KOPT-K1 (cell line): ENCODE measurements around the gene CCNT1.
"Not testable (repeated sequence)": the region's sequence is repeated elsewhere in the genome, so short reads cannot be mapped to it uniquely, and the experiment has no call there.

Source experiments
- H3K27ac ChIP-seq: fragments of 200-600 bp; sonication (generic); 2 replicates; pipeline ENCODE4 v1.5.1; 2016; ENCODE audit warnings: antibody characterized with exemption, mild to moderate bottlenecking, low read depth, low read length; ENCODE audit not compliant: poor library complexity, severe bottlenecking
- H3K36me3 ChIP-seq: fragments of 200-600 bp; sonication (generic); 2 replicates; pipeline ENCODE4 v1.5.1; 2017; ENCODE audit warnings: antibody characterized with exemption, mild to moderate bottlenecking, low read length, moderate library complexity; ENCODE audit not compliant: insufficient read depth
- H3K9me3 ChIP-seq: fragments of 200-600 bp; sonication (generic); 2 replicates; pipeline ENCODE4 v1.5.1; 2017; ENCODE audit warnings: antibody characterized with exemption, low read length, mild to moderate bottlenecking; ENCODE audit not compliant: insufficient read depth, poor library complexity, severe bottlenecking

The CCNT1 gene

GRCh38 chr12:48716493-48717251 lies at the start of gene CCNT1:
Gene CCNT1 (minus strand): TSS chr12:48716707. CDS start chr12:48716675, 32 bp downstream.
- H3K36me3 ChIP-seq, result peaks cover 36% of the 10 kb centered on the region
- peak within 1 kb of the TSS; percentile 87 for H3K27ac ChIP-seq
- H3K9me3 ChIP-seq, result peaks cover 16% of the 10 kb centered on the region

GRCh38 chr12:48765753-48766162 lies 49.3 kb upstream of the CCNT1 start:
- Histone ChIP-seq H3K36me3 (no peaks in the 10 kb centered on the region), H3K9me3 (no peaks in the 10 kb centered on the region)

GRCh38 chr12:48764521-48764920 lies 48.0 kb upstream of the CCNT1 start:
- Histone ChIP-seq H3K36me3 (no peaks in the 10 kb centered on the region), H3K9me3 (no peaks in the 10 kb centered on the region), H3K27ac (no peak overlapping the region)

More at GRCh38 chr12:48765753-48766162, 49.3 kb upstream of the CCNT1 start:
- H3K27ac ChIP-seq, result no peak overlapping the region

- H3K9me3 ChIP-seq, result no peaks in the 10 kb centered on the region
- no peak overlapping the region for H3K27ac ChIP-seq
- H3K36me3 ChIP-seq, result no peaks in the 10 kb centered on the region
Observed at GRCh38 chr12:48758737-48759136, 42.2 kb upstream of the CCNT1 start.

GRCh38 chr12:48758186-48758585 lies 41.7 kb upstream of the CCNT1 start:
- H3K9me3 ChIP-seq, result no peaks in the 10 kb centered on the region
- no peak overlapping the region for H3K27ac ChIP-seq
- no peaks in the 10 kb centered on the region for H3K36me3 ChIP-seq

GRCh38 chr12:48750769-48751356 lies 34.4 kb upstream of the CCNT1 start:
- Histone ChIP-seq H3K27ac (no peak overlapping the region), H3K36me3 (no peaks in the 10 kb centered on the region), H3K9me3 (no peaks in the 10 kb centered on the region)

- no peaks in the 10 kb centered on the region for H3K36me3 ChIP-seq
- no peak overlapping the region for H3K27ac ChIP-seq
- no peaks in the 10 kb centered on the region for H3K9me3 ChIP-seq
Observed at GRCh38 chr12:48750215-48750614, 33.7 kb upstream of the CCNT1 start.

- Histone ChIP-seq H3K27ac (no peak overlapping the region), H3K9me3 (no peaks in the 10 kb centered on the region), H3K36me3 (no peaks in the 10 kb centered on the region)
Observed at GRCh38 chr12:48744251-48745008, 27.9 kb upstream of the CCNT1 start.

GRCh38 chr12:48739618-48740269 lies 23.2 kb upstream of the CCNT1 start:
- no peak overlapping the region for H3K27ac ChIP-seq
- H3K9me3 ChIP-seq, result no peaks in the 10 kb centered on the region
- no peaks in the 10 kb centered on the region for H3K36me3 ChIP-seq

- no peak overlapping the region for H3K27ac ChIP-seq
- H3K36me3 ChIP-seq, result no peaks in the 10 kb centered on the region
- no peaks in the 10 kb centered on the region for H3K9me3 ChIP-seq
Observed at GRCh38 chr12:48736456-48736855, 19.9 kb upstream of the CCNT1 start.

GRCh38 chr12:48728807-48729206 lies 12.3 kb upstream of the CCNT1 start:
- H3K9me3 ChIP-seq, result no peaks in the 10 kb centered on the region
- H3K36me3 ChIP-seq, result no peaks in the 10 kb centered on the region
- no peak overlapping the region for H3K27ac ChIP-seq

GRCh38 chr12:48720737-48721136 lies 4.2 kb upstream of the CCNT1 start:
- H3K27ac ChIP-seq, H3K36me3 ChIP-seq: not testable (repeated sequence)
- peaks cover 20% of the 10 kb centered on the region for H3K9me3 ChIP-seq

- H3K9me3 ChIP-seq, result peaks cover 20% of the 10 kb centered on the region
- H3K36me3 ChIP-seq, H3K27ac ChIP-seq: not testable (repeated sequence)
Observed at GRCh38 chr12:48720171-48720570, 3.7 kb upstream of the CCNT1 start.

- not testable (repeated sequence) for H3K27ac ChIP-seq
- Histone ChIP-seq H3K36me3 (peaks cover 13% of the 10 kb centered on the region), H3K9me3 (peaks cover 20% of the 10 kb centered on the region)
Observed at GRCh38 chr12:48719002-48719401, 2.5 kb upstream of the CCNT1 start.

- Histone ChIP-seq H3K27ac (peak overlapping the region; percentile 87), H3K9me3 (peaks cover 19% of the 10 kb centered on the region), H3K36me3 (peaks cover 30% of the 10 kb centered on the region)
Observed at GRCh38 chr12:48717252-48717695, 767 bp upstream of the CCNT1 start.
